ENCODE data around the gene SEMA3E. TPM values are rescaled to one million over a fixed set of nuclear protein-coding genes. Genes with fewer than 3 reads are reported as not detected.

Gene SEMA3E
- total RNA-seq, 1 donor from 2014 or later: 0.96 TPM

DNA sequence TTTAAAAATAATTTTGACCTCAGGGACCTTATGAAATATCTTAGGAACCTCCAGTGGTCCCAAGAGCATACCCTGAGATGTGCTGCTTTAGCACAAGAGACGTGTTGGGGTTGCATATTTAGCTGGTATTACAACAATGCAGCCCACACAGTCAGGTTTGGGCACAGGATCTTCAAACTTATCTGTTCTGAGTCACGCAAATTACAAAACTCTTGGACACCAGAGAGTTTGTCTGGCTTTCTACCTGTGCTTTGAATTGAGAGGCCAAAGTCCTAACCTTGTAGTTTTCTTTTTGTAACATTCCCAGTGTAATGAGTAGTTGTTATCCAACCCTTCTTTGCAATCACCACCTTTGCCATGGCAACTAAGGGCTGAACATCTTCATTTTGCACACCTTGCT is 322.7 kb downstream of the SEMA3E start:
- Mint-ChIP-seq H3K4me1 (ENCODE audit: low read depth, unreplicated experiment) (no peaks in the 10 kb centered on the region), H3K36me3 (ENCODE audit: unreplicated experiment) (no peaks in the 10 kb centered on the region), H3K27ac (ENCODE audit: unreplicated experiment) (no peak overlapping the region), H3K4me3 (ENCODE audit: unreplicated experiment) (no peak overlapping the region), H3K27me3 (ENCODE audit: unreplicated experiment) (no peaks in the 10 kb centered on the region), H3K9me3 (ENCODE audit: unreplicated experiment) (no peaks in the 10 kb centered on the region)
- no peak for DNase-seq
- TF ChIP-seq, protein P1, sequence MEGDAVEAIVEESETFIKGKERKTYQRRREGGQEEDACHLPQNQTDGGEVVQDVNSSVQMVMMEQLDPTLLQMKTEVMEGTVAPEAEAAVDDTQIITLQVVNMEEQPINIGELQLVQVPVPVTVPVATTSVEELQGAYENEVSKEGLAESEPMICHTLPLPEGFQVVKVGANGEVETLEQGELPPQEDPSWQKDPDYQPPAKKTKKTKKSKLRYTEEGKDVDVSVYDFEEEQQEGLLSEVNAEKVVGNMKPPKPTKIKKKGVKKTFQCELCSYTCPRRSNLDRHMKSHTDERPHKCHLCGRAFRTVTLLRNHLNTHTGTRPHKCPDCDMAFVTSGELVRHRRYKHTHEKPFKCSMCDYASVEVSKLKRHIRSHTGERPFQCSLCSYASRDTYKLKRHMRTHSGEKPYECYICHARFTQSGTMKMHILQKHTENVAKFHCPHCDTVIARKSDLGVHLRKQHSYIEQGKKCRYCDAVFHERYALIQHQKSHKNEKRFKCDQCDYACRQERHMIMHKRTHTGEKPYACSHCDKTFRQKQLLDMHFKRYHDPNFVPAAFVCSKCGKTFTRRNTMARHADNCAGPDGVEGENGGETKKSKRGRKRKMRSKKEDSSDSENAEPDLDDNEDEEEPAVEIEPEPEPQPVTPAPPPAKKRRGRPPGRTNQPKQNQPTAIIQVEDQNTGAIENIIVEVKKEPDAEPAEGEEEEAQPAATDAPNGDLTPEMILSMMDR (IDR thresholded peaks at IDR 0.05; ENCODE audit: partially characterized antibody, unreplicated experiment): no peak

DNA sequence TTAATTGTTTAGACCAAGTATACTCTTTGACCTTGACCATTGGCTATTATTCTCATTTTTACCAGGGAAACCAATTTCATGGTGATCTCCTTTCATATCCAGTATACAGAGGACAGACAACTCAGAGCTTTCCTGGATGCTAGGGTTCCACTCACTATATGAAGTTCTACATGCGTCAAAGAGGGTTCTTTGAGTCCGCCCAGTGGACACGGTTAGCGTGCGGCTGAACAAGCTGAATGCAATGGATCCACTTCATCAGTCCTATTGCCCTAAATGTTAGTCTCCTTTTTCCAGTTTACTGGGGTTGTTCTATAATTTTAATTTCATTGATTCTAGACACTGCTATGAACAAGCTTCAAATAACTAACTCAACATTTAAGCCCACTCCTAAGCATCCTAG is 323.9 kb downstream of the SEMA3E start:
- Mint-ChIP-seq H3K9me3 (ENCODE audit: unreplicated experiment) (no peaks in the 10 kb centered on the region), H3K27me3 (ENCODE audit: unreplicated experiment) (no peaks in the 10 kb centered on the region), H3K36me3 (ENCODE audit: unreplicated experiment) (no peaks in the 10 kb centered on the region), H3K4me1 (ENCODE audit: low read depth, unreplicated experiment) (no peaks in the 10 kb centered on the region), H3K27ac (ENCODE audit: unreplicated experiment) (no peak overlapping the region), H3K4me3 (ENCODE audit: unreplicated experiment) (no peak overlapping the region)
- TF ChIP-seq, protein P1 (IDR thresholded peaks at IDR 0.05; ENCODE audit: partially characterized antibody, unreplicated experiment): no peak
- DNase-seq: no peak

DNA sequence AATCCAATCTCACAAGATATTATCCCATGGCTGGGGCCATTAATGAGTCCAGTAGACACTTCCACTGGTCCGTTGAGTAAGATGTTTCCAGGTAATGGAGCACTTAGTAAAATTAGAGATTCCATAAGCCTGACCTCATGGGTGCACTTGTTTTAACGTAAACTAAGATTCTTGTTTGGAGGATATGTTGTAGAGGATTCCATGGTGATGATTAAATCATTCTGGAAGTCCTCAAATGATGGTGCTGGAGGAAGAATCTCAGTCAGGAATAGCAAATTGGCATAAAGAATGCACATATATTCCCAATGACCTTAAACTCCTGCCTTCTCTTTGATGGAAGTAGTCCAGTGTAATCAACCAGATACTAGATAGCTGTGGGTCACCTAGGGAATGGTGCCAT is 324.3 kb downstream of the SEMA3E start:
- no peak overlapping the region for H3K27ac Mint-ChIP-seq (ENCODE audit: unreplicated experiment)
- H3K36me3 Mint-ChIP-seq (ENCODE audit: unreplicated experiment): no peaks in the 10 kb centered on the region
- DNase-seq: no peak
- H3K9me3 Mint-ChIP-seq (ENCODE audit: unreplicated experiment): no peaks in the 10 kb centered on the region
- no peaks in the 10 kb centered on the region for H3K4me1 Mint-ChIP-seq (ENCODE audit: low read depth, unreplicated experiment)
- TF ChIP-seq, protein P1 (IDR thresholded peaks at IDR 0.05; ENCODE audit: partially characterized antibody, unreplicated experiment): no peak
- H3K27me3 Mint-ChIP-seq (ENCODE audit: unreplicated experiment): no peaks in the 10 kb centered on the region
- no peak overlapping the region for H3K4me3 Mint-ChIP-seq (ENCODE audit: unreplicated experiment)

DNA sequence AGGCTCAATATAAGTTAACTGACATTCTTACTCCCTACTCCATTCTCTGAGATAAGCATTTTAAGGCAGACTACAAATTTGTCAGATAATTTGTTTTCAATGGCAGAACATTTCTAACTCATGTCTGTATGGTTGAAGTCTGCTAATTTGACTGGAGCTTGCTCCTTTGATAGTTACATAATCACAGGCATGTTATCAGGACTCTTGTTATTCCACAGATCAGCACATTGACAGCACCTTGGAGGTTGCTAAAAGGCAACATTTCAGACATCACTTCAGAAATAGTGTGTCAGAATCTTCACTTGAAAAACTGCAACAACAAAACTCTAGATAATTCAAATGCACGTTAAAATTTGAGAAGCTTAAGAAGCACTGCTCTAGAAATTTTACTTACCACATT is 327.9 kb downstream of the SEMA3E start:
- H3K27ac Mint-ChIP-seq (ENCODE audit: unreplicated experiment): no peak overlapping the region
- H3K36me3 Mint-ChIP-seq (ENCODE audit: unreplicated experiment): no peaks in the 10 kb centered on the region
- H3K9me3 Mint-ChIP-seq (ENCODE audit: unreplicated experiment): no peaks in the 10 kb centered on the region
- H3K4me1 Mint-ChIP-seq (ENCODE audit: low read depth, unreplicated experiment): peaks cover 3% of the 10 kb centered on the region
- DNase-seq: no peak
- H3K4me3 Mint-ChIP-seq (ENCODE audit: unreplicated experiment): no peak overlapping the region
- no peaks in the 10 kb centered on the region for H3K27me3 Mint-ChIP-seq (ENCODE audit: unreplicated experiment)
- TF ChIP-seq, protein P1 (IDR thresholded peaks at IDR 0.05; ENCODE audit: partially characterized antibody, unreplicated experiment): no peak

DNA sequence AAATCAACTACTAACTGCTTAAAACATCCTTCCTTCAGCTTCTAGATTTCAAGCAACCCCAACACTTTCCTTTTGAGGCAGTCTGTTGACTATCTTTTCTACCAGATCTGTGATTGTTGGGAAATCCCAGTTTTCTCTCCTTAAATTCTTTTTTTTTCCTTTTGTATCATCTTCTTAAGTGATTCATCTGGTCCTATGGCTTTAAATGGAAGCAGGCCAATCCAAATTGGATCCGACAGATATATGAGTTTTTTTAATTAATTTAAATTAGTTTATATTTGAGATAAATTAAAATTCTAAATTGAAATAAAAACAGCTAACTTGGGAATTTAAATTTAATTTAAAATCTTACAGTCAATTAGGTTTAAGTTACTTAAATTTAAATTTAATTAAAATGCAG is 335.0 kb downstream of the SEMA3E start:
- no peak for DNase-seq
- no peak overlapping the region for H3K27ac Mint-ChIP-seq (ENCODE audit: unreplicated experiment)
- TF ChIP-seq, protein P1 (IDR thresholded peaks at IDR 0.05; ENCODE audit: partially characterized antibody, unreplicated experiment): no peak
- no peaks in the 10 kb centered on the region for H3K4me1 Mint-ChIP-seq (ENCODE audit: low read depth, unreplicated experiment)
- no peaks in the 10 kb centered on the region for H3K27me3 Mint-ChIP-seq (ENCODE audit: unreplicated experiment)
- H3K9me3 Mint-ChIP-seq (ENCODE audit: unreplicated experiment): no peaks in the 10 kb centered on the region
- H3K4me3 Mint-ChIP-seq (ENCODE audit: unreplicated experiment): no peak overlapping the region
- H3K36me3 Mint-ChIP-seq (ENCODE audit: unreplicated experiment): no peaks in the 10 kb centered on the region

Measured in glutamatergic neuron (in vitro differentiated cells).